Measurements from ENCODE around the gene RAB27B.

RAB27B gene

DNA sequence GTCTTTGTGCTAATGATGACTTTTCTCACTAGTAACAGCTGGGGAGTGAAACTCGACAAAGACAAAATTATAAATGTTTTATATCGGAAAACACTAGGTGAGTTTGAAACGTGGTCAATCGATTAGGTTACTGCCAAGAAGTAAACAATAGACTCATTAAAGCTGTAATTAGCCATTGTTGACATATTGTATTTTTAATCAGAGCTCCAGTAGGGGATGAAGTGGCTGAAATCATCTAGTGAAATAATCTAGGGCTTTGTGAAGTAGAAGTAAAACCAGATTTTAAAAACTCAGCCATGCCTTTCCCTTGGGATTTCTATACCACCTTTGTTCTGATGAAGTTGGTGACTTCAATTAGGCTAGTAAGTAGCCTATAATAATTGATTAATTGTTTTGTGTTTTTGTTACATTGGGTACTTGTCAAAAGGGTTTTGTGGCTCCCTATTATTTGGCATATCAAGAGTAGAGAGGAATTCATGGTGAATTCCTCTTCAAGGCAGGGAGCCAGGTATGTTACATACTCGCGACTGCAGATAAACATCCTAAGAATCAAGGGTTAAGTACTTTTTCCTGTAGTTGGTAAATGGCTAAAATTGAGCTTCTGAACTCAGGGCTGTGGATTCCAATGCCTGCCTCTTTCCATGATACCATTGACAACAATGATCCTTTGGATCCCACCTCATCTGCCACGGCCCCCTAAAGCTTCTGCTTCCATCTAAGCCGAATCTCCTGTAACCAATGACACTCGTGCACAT, 31.6 kb downstream of the RAB27B start:
- no peaks in the 10 kb centered on the region for H3K4me1 ChIP-seq (ENCODE audit: control insufficient read depth, insufficient read depth, low read length)
- POLR2A ChIA-PET, result no interaction called here
- TF ChIP-seq IKZF3 (tag by site-specific recombination; IDR thresholded peaks at IDR 0.05) (no peak), ZNF473 (tag by site-specific recombination; IDR thresholded peaks at IDR 0.05) (no peak), ZNF555 (tag by site-specific recombination; conservative IDR thresholded peaks at IDR 0.05) (no peak), ZNF221 (tag by site-specific recombination; IDR thresholded peaks at IDR 0.05; ENCODE audit: borderline replicate concordance) (no peak), ZBTB8A (tag by site-specific recombination; IDR thresholded peaks at IDR 0.05) (no peak), ZNF24 (tag by site-specific recombination; IDR thresholded peaks at IDR 0.05) (no peak), ZNF416 (tag by site-specific recombination; IDR thresholded peaks at IDR 0.05) (no peak), ZBTB21 (tag by site-specific recombination; IDR thresholded peaks at IDR 0.05) (no peak), ZNF610 (tag by site-specific recombination; IDR thresholded peaks at IDR 0.05; ENCODE audit: borderline replicate concordance) (no peak), ZNF654 (tag by site-specific recombination; IDR thresholded peaks at IDR 0.05; ENCODE audit: low read depth) (no peak), TCF7L2 (IDR thresholded peaks at IDR 0.05; ENCODE audit: borderline replicate concordance, low read depth, low read length) (no peak), ZNF423 (tag by site-specific recombination; IDR thresholded peaks at IDR 0.05) (no peak)
- TF ChIP-seq, protein P1, sequence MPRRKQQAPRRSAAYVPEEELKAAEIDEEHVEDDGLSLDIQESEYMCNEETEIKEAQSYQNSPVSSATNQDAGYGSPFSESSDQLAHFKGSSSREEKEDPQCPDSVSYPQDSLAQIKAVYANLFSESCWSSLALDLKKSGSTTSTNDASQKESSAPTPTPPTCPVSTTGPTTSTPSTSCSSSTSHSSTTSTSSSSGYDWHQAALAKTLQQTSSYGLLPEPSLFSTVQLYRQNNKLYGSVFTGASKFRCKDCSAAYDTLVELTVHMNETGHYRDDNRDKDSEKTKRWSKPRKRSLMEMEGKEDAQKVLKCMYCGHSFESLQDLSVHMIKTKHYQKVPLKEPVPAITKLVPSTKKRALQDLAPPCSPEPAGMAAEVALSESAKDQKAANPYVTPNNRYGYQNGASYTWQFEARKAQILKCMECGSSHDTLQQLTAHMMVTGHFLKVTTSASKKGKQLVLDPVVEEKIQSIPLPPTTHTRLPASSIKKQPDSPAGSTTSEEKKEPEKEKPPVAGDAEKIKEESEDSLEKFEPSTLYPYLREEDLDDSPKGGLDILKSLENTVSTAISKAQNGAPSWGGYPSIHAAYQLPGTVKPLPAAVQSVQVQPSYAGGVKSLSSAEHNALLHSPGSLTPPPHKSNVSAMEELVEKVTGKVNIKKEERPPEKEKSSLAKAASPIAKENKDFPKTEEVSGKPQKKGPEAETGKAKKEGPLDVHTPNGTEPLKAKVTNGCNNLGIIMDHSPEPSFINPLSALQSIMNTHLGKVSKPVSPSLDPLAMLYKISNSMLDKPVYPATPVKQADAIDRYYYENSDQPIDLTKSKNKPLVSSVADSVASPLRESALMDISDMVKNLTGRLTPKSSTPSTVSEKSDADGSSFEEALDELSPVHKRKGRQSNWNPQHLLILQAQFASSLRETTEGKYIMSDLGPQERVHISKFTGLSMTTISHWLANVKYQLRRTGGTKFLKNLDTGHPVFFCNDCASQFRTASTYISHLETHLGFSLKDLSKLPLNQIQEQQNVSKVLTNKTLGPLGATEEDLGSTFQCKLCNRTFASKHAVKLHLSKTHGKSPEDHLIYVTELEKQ (tag by site-specific recombination; IDR thresholded peaks at IDR 0.05; ENCODE audit: borderline replicate concordance), result no peak
- TF ChIP-seq, protein P2, sequence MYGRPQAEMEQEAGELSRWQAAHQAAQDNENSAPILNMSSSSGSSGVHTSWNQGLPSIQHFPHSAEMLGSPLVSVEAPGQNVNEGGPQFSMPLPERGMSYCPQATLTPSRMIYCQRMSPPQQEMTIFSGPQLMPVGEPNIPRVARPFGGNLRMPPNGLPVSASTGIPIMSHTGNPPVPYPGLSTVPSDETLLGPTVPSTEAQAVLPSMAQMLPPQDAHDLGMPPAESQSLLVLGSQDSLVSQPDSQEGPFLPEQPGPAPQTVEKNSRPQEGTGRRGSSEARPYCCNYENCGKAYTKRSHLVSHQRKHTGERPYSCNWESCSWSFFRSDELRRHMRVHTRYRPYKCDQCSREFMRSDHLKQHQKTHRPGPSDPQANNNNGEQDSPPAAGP (tag by site-specific recombination; IDR thresholded peaks at IDR 0.05), result no peak
- TF ChIP-seq, protein P3, sequence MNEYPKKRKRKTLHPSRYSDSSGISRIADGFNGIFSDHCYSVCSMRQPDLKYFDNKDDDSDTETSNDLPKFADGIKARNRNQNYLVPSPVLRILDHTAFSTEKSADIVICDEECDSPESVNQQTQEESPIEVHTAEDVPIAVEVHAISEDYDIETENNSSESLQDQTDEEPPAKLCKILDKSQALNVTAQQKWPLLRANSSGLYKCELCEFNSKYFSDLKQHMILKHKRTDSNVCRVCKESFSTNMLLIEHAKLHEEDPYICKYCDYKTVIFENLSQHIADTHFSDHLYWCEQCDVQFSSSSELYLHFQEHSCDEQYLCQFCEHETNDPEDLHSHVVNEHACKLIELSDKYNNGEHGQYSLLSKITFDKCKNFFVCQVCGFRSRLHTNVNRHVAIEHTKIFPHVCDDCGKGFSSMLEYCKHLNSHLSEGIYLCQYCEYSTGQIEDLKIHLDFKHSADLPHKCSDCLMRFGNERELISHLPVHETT (tag by site-specific recombination; IDR thresholded peaks at IDR 0.05), result no peak
- TF ChIP-seq, protein P4, sequence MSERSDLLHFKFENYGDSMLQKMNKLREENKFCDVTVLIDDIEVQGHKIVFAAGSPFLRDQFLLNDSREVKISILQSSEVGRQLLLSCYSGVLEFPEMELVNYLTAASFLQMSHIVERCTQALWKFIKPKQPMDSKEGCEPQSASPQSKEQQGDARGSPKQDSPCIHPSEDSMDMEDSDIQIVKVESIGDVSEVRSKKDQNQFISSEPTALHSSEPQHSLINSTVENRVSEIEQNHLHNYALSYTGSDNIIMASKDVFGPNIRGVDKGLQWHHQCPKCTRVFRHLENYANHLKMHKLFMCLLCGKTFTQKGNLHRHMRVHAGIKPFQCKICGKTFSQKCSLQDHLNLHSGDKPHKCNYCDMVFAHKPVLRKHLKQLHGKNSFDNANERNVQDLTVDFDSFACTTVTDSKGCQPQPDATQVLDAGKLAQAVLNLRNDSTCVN (tag by site-specific recombination; optimal IDR thresholded peaks at IDR 0.05), result no peak
- TF ChIP-seq, protein P5, sequence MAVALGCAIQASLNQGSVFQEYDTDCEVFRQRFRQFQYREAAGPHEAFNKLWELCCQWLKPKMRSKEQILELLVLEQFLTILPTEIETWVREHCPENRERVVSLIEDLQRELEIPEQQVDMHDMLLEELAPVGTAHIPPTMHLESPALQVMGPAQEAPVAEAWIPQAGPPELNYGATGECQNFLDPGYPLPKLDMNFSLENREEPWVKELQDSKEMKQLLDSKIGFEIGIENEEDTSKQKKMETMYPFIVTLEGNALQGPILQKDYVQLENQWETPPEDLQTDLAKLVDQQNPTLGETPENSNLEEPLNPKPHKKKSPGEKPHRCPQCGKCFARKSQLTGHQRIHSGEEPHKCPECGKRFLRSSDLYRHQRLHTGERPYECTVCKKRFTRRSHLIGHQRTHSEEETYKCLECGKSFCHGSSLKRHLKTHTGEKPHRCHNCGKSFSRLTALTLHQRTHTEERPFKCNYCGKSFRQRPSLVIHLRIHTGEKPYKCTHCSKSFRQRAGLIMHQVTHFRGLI (tag by site-specific recombination; IDR thresholded peaks at IDR 0.05), result no peak
- CTCF ChIA-PET, result interaction anchor here (0.6 to 0.7 kb wide), 2 partner anchors 59 to 98 kb away, joined by 4 to 6 read pairs; no protein-coding TSS in a partner anchor
- H3K36me3 ChIP-seq (ENCODE audit: control insufficient read depth in 2 of 2, insufficient read depth in 1 of 2, low read length in 2 of 2), result no peaks in the 10 kb centered on the region
- H3K27ac ChIP-seq (ENCODE audit: extremely low read depth, low read depth, low read length), result no peak overlapping the region
- no peaks in the 10 kb centered on the region for H3K9me3 ChIP-seq (ENCODE audit: control insufficient read depth, insufficient read depth, low read depth, low read length)
- no peak overlapping the region for H3K4me3 ChIP-seq (ENCODE audit: low read depth, low read length)

Measured in HEK293 (cell line).